Measurements from ENCODE around the gene LIFR. TPM values are rescaled to one million over a fixed set of nuclear protein-coding genes. Genes with fewer than 3 reads are reported as not detected.
A peak's percentile ranks its signal among the peaks of the same experiment; 100 is the strongest.

LIFR gene
- total RNA-seq, 1 donor from 2014 or later, result 56.1 TPM

- ATAC-seq, result no peak
- intact Hi-C loops (cut with DNase I), result no loop called here
Measured at GRCh38 chr5:38455796-38456330, 100.6 kb downstream of the LIFR start.

GRCh38 chr5:38453921-38454320, 102.5 kb downstream of the LIFR start:
- ATAC-seq (no peak), DNase-seq (ENCODE audit: missing footprints) (no peak)
- intact Hi-C loops (cut with DNase I), result no loop called here

More at GRCh38 chr5:38455796-38456330, 100.6 kb downstream of the LIFR start:
- no peak for DNase-seq (ENCODE audit: missing footprints)

- DNase-seq (ENCODE audit: missing footprints), result no peak
- ATAC-seq, result no peak
- intact Hi-C loops (cut with DNase I), result no loop called here
Measured at GRCh38 chr5:38453506-38453905, 102.9 kb downstream of the LIFR start.

DNA sequence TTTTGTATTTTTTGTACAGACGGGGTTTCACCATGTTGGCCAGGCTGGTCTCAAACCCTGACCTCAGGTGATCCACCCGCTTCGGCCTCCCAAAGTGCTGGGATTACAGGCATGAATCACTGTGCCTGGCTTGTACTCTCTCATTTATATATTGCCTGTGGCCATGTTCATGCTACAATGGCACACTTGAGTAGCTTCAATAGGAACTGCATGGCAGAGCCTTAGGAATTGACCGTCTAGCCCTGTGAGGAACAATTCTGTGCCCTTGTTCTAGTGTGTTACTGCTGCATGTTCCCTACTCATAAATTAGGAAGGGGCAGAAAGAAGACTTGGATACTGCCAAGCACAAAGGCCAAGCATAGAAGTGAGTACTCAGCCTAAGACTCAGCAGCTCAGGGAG, 104.2 kb downstream of the LIFR start:
- DNase-seq (ENCODE audit: missing footprints), result no peak
- intact Hi-C loops (cut with DNase I), result no loop called here
- no peak for ATAC-seq

GRCh38 chr5:38451074-38451725, 105.2 kb downstream of the LIFR start:
- intact Hi-C loops (cut with DNase I), result no loop called here
- ATAC-seq, result peak; percentile 35
- DNase-seq (ENCODE audit: missing footprints), result no peak

- ATAC-seq, result peak; percentile 21
- no peak for DNase-seq (ENCODE audit: missing footprints)
- intact Hi-C loops (cut with DNase I), result no loop called here
Measured at GRCh38 chr5:38450627-38451026, 105.8 kb downstream of the LIFR start.

DNA sequence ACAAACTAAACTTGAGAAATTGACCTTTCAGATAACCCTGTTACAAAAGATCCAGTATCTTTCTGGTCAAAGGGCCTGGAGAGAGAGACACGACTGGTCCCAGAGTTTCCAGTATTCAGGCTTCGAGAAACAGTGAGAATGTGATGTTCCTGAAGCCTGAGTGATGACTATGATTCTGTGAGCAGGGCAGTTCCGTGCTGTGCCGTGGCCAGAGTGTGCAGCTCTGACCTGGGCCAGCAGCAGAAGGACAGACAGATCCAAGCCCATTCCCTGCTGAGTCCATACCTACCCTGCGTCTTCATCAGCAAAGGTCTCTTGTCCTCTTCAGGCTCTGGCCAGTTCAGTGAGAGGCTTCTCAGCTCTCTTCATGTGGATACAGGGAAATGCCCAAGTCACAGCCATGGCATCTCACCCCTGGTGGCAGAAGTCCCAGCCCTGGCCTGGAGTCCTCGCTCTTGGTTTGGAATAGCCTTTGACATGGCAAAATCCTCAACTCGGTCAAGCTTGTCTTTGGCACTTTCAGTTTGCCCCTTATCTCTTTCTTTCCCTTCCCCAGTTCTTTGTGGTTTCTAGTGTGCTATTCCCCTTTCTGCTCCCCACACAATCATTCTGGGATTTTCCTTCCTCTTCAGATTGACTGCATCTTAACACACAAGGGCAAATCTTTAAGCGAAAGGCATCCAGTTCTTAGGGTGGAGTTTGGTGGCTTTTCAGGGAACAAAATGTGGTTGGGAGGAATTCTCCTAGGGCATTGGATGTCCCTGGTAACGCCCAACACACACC, 107.7 kb downstream of the LIFR start:
- intact Hi-C loops (cut with DNase I), result no loop called here
- ATAC-seq (peak; percentile 33), DNase-seq (ENCODE audit: missing footprints) (no peak)

DNA sequence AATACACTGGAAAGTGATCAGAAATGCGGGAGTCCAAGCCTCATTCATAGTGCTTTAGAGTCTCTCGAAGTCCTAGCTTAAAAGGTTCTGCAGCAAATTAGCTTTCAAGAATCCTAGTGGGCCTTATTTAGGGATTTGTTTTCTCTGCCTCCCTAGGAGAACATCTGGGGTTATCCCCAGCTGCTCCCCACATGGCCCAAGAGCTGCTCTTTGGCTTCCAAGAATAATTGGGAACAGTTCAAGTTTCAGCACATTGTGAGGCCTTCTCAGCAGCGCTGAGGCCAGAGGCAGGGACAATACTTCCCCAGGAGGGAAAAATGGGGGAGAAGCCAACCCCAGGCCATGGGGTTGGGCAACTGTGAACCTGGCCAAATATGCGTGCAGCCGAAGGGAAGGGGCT, 108.7 kb downstream of the LIFR start:
- intact Hi-C loops (cut with DNase I), result no loop called here
- DNase-seq (ENCODE audit: missing footprints) (no peak), ATAC-seq (peak; percentile 87)

DNA sequence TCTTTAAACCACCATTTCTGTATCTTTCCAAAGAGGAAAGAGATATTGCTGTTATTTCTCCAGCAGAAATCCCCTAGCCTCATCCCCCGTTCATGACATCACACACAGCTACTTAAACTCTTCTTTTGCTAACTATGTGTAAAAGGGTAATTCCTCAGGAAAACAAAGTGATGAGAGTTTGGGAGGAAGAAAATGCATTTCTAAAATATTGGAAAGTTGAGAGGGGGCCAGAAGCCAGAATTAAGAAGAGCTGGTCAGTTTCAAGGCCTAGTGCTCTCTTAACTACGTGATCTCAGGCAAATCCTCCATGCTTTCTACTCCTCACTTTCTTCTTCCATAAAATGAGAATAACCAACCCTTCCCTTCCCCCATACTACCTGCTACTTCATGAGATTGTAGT, 109.4 kb downstream of the LIFR start:
- intact Hi-C loops (cut with DNase I), result no loop called here
- DNase-seq (ENCODE audit: missing footprints), result no peak
- ATAC-seq, result no peak

GRCh38 chr5:38446029-38446522, 110.4 kb downstream of the LIFR start:
- DNase-seq (ENCODE audit: missing footprints) (no peak), ATAC-seq (no peak)
- intact Hi-C loops (cut with DNase I), result no loop called here

DNA sequence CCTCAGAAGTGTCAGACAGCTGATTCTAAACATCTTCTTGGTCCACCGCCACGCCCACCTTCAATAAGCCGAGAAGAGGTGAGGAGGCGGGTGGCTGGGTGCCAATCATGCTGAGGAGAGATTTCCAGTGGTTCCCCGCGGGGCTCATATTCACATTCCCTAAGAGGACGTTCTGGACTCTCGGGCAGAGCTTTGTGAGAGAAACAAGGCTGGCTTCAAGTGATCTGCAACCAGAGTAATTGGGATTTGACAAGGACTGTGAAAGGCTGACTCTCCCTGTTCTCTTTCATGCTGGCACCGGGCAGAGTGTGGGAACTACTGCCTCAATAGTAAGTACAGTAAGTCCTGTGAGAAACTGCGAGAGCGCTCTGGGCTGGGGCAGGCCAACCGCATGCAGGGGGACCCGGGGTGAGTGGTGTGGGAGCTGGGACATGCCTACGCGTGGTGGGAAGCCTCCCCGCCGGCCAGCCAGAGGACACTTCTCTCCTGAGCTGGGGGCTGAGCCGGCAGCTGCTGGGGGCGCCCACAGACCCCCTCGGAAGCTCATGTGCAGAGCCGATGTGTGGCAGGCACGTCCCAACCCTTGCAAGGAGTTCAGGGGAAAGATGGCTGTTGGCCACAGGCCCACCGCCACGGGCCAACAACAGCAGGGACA, 110.9 kb downstream of the LIFR start:
- intact Hi-C loops (cut with DNase I), result no loop called here
- DNase-seq (ENCODE audit: missing footprints), result no peak
- ATAC-seq, result no peak

DNA sequence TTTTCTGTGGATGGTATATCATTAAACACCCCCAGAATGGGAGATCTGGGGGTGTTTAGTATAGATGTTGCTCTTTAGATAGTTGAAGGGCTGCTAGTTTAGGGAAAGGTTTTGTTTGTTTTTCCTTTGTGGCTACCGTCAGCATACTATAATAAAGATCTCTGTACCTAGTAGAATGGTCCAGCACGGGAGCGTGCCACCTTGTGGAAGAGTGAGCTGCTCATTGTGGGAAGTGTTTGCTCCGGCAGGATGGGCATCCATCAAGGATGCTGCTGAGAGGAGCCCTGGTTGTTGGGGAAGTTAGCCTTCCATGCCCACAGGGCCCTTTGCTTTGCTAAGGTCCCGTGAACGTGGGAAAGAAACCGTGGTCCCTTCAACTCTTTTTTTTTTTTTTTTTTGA, 113.1 kb downstream of the LIFR start:
- intact Hi-C loops (cut with DNase I), result loop anchor here (5.0 kb wide), 1 partner anchor 74 kb away; no protein-coding TSS in a partner anchor
- DNase-seq (ENCODE audit: missing footprints) (no peak), ATAC-seq (no peak)

GRCh38 chr5:38442247-38442573, 114.2 kb downstream of the LIFR start:
- no peak for ATAC-seq
- DNase-seq (ENCODE audit: missing footprints), result no peak
- intact Hi-C loops (cut with DNase I), result loop anchor here (5.0 kb wide), 1 partner anchor 75 kb away; no protein-coding TSS in a partner anchor

- intact Hi-C loops (cut with DNase I), result loop anchor here (1.0 to 5.0 kb wide), 3 partner anchors 76 to 368 kb away; no protein-coding TSS in a partner anchor
- DNase-seq (ENCODE audit: missing footprints) (peak; percentile 83), ATAC-seq (peak; percentile 99)
Measured at GRCh38 chr5:38441453-38442246, 114.8 kb downstream of the LIFR start.

DNA sequence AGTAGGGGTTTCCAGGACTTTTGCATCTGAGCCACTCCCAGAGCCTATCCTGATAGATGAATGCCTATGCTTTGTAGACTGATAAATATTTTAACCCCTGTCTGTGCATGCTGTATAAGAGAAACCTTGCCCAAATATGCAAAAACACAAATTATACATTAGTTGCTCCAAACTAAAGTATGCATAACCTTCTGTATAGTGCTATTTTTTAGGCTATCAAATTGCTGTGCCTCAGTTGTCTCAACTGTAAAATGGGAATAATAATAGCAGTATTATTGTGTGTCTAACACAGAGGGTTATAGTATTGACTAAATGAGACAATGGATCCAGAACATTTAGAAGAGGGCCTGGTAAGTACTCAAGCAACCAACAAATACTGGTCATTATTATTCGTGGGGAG, 117.7 kb downstream of the LIFR start:
- intact Hi-C loops (cut with DNase I), result no loop called here
- ATAC-seq, result no peak
- no peak for DNase-seq (ENCODE audit: missing footprints)

GRCh38 chr5:38434966-38435705, 121.3 kb downstream of the LIFR start:
- intact Hi-C loops (cut with DNase I), result no loop called here
- DNase-seq (ENCODE audit: missing footprints), result no peak
- ATAC-seq, result no peak

DNA sequence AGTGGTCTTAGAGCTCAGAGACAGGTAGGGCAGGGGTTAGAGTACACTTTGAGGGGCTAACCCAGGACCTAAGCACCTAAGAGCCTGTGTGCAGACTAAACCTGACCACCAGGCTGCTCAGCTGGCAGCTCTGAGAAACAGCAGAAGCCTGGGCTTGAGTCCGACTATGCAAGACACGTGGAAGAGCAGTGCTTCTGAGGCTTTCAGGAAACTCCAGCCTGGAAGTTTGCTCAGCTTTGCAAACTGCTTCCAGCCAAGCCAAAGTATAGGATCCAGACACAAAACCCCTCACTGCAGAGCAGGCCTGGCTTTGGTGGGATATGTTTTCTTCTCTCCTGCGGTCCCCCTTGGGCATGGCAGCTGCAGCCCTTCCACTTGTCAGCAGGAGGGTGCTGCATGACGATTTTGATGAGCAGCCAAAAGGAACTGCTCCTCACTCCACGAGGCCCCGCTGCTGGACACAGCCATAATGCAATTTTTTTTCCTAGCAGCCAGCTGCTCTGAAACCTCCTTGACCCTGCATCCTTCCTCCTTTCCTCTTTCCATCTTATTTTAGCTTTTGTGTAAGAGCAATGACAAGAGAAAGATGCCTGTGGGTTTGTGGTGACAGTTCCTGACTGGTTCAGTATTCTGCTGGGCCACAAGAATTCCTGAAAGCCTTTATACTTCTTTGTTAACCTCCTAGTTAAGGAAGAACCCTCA, 123.1 kb downstream of the LIFR start:
- intact Hi-C loops (cut with DNase I), result no loop called here
- DNase-seq (ENCODE audit: missing footprints) (peak; percentile 78), ATAC-seq (peak; percentile 93)
